Activated CD4-positive, alpha-beta memory T cell treated with anti-CD3 and anti-CD28 coated beads for 36 hours (primary cell): ENCODE measurements around the gene GLP2R. TPM values are rescaled to one million over a fixed set of nuclear protein-coding genes. Genes with fewer than 3 reads are reported as not detected.

ENCODE experiments used
- CTCF ChIA-PET: fragments of 350-600 bp; sonication (Branson Sonifier 250); formaldehyde crosslinking; loops from one replicate; lab custom pipeline; 2021; ENCODE audit warnings: antibody characterized with exemption, inconsistent platforms; lab: Charles Lee
- POLR2A ChIA-PET: fragments of 350-600 bp; sonication (Branson Sonifier 250); formaldehyde crosslinking; loops from one replicate; lab custom pipeline; 2021; ENCODE audit warnings: antibody characterized with exemption; lab: Charles Lee
- DNase-seq: peaks from one replicate; pipeline ENCODE4 v3.0.0-alpha.2; 2020
- H3K27ac Mint-ChIP-seq: one replicate; pipeline ENCODE4 v1.8.0; 2021; ENCODE audit warnings: mixed read lengths
- H3K27me3 Mint-ChIP-seq: one replicate; pipeline ENCODE4 v1.8.0; 2021; ENCODE audit warnings: mixed read lengths
- H3K36me3 Mint-ChIP-seq: one replicate; pipeline ENCODE4 v1.8.0; 2021; ENCODE audit warnings: mixed read lengths
- H3K4me1 Mint-ChIP-seq: one replicate; pipeline ENCODE4 v1.8.0; 2021; ENCODE audit warnings: low read depth, mixed read lengths
- H3K4me3 Mint-ChIP-seq: one replicate; pipeline ENCODE4 v1.8.0; 2021; ENCODE audit warnings: mild to moderate bottlenecking, mixed read lengths
- H3K9me3 Mint-ChIP-seq: one replicate; pipeline ENCODE4 v1.8.0; 2021; ENCODE audit warnings: mixed read lengths
- intact Hi-C: fragments of 100-400 bp; cut with micrococcal nuclease; formaldehyde crosslinking; loops from one replicate; pipeline ENCODE4 v1.15.1; 2023
- total RNA-seq, 2 experiments: library from RNA; stranded (reverse); gene quantifications; one replicate each; pipeline ENCODE4 v1.2.3, GENCODE V29; 2021

Gene GLP2R
- total RNA-seq, 2 experiments from 2014 or later: not detected

DNA sequence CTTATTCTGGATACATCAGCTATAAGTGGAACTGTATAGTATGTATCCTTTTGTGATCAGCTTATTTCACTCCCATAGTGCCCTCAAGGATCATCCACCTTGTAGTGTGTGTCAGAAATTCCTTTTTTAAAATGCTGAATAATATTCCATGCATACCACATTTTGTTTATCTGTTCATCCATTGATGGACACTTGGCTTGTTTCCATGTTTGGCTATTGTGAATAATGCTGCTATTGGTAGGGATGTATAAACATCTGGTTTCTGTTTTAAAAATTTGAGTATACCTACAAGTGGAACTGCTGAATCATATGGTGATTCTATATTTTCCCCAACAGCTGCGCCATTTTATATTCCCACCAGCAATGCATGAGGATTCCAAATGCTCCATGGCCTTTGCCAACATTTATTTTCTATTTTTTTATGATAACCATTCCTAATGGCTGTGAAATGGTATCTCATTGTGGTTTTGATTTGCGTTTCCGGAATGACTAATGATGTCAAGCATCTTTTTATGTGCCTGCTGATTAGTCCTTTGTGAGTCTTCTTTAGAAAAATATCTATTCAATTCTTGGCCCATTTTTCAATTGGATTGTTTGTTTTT lies 67.8 kb downstream of the GLP2R start:
- peaks cover 10% of the 10 kb centered on the region for H3K27me3 Mint-ChIP-seq

GRCh38 chr17:9894231-9894630 lies 68.5 kb downstream of the GLP2R start:
- intact Hi-C loops: no loop called here
- Mint-ChIP-seq H3K36me3 (no peaks in the 10 kb centered on the region), H3K9me3 (no peaks in the 10 kb centered on the region), H3K4me1 (no peaks in the 10 kb centered on the region), H3K27ac (no peak overlapping the region), H3K27me3 (peaks cover 10% of the 10 kb centered on the region), H3K4me3 (no peak overlapping the region)
- CTCF ChIA-PET: no interaction called here
- DNase-seq: no peak
- POLR2A ChIA-PET: no interaction called here

More for the DNA sequence above, 67.8 kb downstream of the GLP2R start:
- DNase-seq: no peak
- no peaks in the 10 kb centered on the region for H3K4me1 Mint-ChIP-seq
- intact Hi-C loops: no loop called here
- H3K36me3 Mint-ChIP-seq: no peaks in the 10 kb centered on the region
- H3K4me3 Mint-ChIP-seq: no peak overlapping the region
- CTCF ChIA-PET: no interaction called here
- POLR2A ChIA-PET: no interaction called here
- H3K9me3 Mint-ChIP-seq: no peaks in the 10 kb centered on the region
- no peak overlapping the region for H3K27ac Mint-ChIP-seq

DNA sequence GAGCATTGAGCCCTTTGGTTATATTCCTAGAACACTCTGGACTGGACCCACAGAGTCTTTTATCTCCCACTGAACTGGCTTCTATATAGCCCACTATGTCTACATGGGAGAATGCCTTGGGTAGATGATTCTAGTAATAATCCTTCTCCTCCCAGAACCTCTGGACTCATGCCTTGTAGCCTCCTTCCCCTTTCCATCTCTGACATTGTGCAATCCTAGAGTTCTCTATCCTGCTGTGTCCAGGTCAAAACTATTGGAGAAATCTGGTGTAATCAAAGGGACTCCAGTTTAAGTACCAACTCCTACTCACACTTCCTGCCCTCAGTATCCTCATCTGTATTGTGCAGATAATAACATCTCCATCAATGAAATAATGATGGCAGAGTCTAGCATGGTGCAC lies 70.2 kb downstream of the GLP2R start:
- POLR2A ChIA-PET: no interaction called here
- Mint-ChIP-seq H3K9me3 (no peaks in the 10 kb centered on the region), H3K4me3 (no peak overlapping the region), H3K36me3 (no peaks in the 10 kb centered on the region), H3K4me1 (no peaks in the 10 kb centered on the region), H3K27me3 (peaks cover 9% of the 10 kb centered on the region), H3K27ac (no peak overlapping the region)
- CTCF ChIA-PET: interaction anchor here (0.5 kb wide), 1 partner anchor 151 kb away, joined by 3 read pairs; no protein-coding TSS in a partner anchor
- no peak for DNase-seq
- intact Hi-C loops: no loop called here

GRCh38 chr17:9897372-9897968 lies 71.7 kb downstream of the GLP2R start:
- POLR2A ChIA-PET: no interaction called here
- intact Hi-C loops: no loop called here
- Mint-ChIP-seq H3K27ac (no peak overlapping the region), H3K27me3 (peaks cover 13% of the 10 kb centered on the region), H3K4me3 (no peak overlapping the region), H3K4me1 (no peaks in the 10 kb centered on the region), H3K9me3 (no peaks in the 10 kb centered on the region), H3K36me3 (no peaks in the 10 kb centered on the region)
- CTCF ChIA-PET: no interaction called here
- no peak for DNase-seq

GRCh38 chr17:9898812-9899211 lies 73.1 kb downstream of the GLP2R start:
- Mint-ChIP-seq H3K27me3 (peaks cover 8% of the 10 kb centered on the region), H3K4me1 (no peaks in the 10 kb centered on the region), H3K36me3 (no peaks in the 10 kb centered on the region), H3K4me3 (no peak overlapping the region), H3K27ac (no peak overlapping the region), H3K9me3 (no peaks in the 10 kb centered on the region)
- ChIA-PET POLR2A (no interaction called here), CTCF (no interaction called here)
- intact Hi-C loops: no loop called here
- no peak for DNase-seq

- Mint-ChIP-seq H3K9me3 (no peaks in the 10 kb centered on the region), H3K4me1 (no peaks in the 10 kb centered on the region), H3K27me3 (peaks cover 5% of the 10 kb centered on the region), H3K27ac (no peak overlapping the region), H3K36me3 (no peaks in the 10 kb centered on the region), H3K4me3 (no peak overlapping the region)
- intact Hi-C loops: no loop called here
- POLR2A ChIA-PET: no interaction called here
- CTCF ChIA-PET: no interaction called here
- no peak for DNase-seq
Observed at GRCh38 chr17:9899280-9900043, 73.7 kb downstream of the GLP2R start.

GRCh38 chr17:9900044-9900594 lies 74.4 kb downstream of the GLP2R start:
- no peaks in the 10 kb centered on the region for H3K9me3 Mint-ChIP-seq
- peaks cover 5% of the 10 kb centered on the region for H3K27me3 Mint-ChIP-seq
- ChIA-PET POLR2A (no interaction called here), CTCF (no interaction called here)
- intact Hi-C loops: no loop called here
- H3K4me3 Mint-ChIP-seq: no peak overlapping the region
- H3K27ac Mint-ChIP-seq: no peak overlapping the region
- H3K4me1 Mint-ChIP-seq: no peaks in the 10 kb centered on the region
- H3K36me3 Mint-ChIP-seq: no peaks in the 10 kb centered on the region
- DNase-seq: no peak

GRCh38 chr17:9900784-9901183 lies 75.1 kb downstream of the GLP2R start:
- H3K9me3 Mint-ChIP-seq: no peaks in the 10 kb centered on the region
- H3K4me3 Mint-ChIP-seq: no peak overlapping the region
- H3K27ac Mint-ChIP-seq: no peak overlapping the region
- no peaks in the 10 kb centered on the region for H3K36me3 Mint-ChIP-seq
- no peaks in the 10 kb centered on the region for H3K4me1 Mint-ChIP-seq
- intact Hi-C loops: no loop called here
- ChIA-PET CTCF (no interaction called here), POLR2A (no interaction called here)
- DNase-seq: no peak
- peaks cover 5% of the 10 kb centered on the region for H3K27me3 Mint-ChIP-seq

GRCh38 chr17:9902120-9902519 lies 76.4 kb downstream of the GLP2R start:
- intact Hi-C loops: no loop called here
- ChIA-PET POLR2A (no interaction called here), CTCF (interaction anchor here (0.6 kb wide), 1 partner anchor 134 kb away, joined by 3 read pairs; no protein-coding TSS in a partner anchor)
- peaks cover 5% of the 10 kb centered on the region for H3K27me3 Mint-ChIP-seq
- no peak for DNase-seq
- H3K4me1 Mint-ChIP-seq: no peaks in the 10 kb centered on the region
- no peaks in the 10 kb centered on the region for H3K9me3 Mint-ChIP-seq
- no peak overlapping the region for H3K4me3 Mint-ChIP-seq
- H3K36me3 Mint-ChIP-seq: no peaks in the 10 kb centered on the region
- H3K27ac Mint-ChIP-seq: no peak overlapping the region

- Mint-ChIP-seq H3K9me3 (no peaks in the 10 kb centered on the region), H3K4me3 (no peak overlapping the region), H3K36me3 (no peaks in the 10 kb centered on the region), H3K27ac (no peak overlapping the region), H3K27me3 (peaks cover 5% of the 10 kb centered on the region), H3K4me1 (no peaks in the 10 kb centered on the region)
- no peak for DNase-seq
- POLR2A ChIA-PET: no interaction called here
- CTCF ChIA-PET: interaction anchor here (1.2 kb wide), 1 partner anchor 21 kb away, joined by 7 read pairs; no protein-coding TSS in a partner anchor
- intact Hi-C loops: no loop called here
Observed at GRCh38 chr17:9904277-9905077, 78.8 kb downstream of the GLP2R start.

DNA sequence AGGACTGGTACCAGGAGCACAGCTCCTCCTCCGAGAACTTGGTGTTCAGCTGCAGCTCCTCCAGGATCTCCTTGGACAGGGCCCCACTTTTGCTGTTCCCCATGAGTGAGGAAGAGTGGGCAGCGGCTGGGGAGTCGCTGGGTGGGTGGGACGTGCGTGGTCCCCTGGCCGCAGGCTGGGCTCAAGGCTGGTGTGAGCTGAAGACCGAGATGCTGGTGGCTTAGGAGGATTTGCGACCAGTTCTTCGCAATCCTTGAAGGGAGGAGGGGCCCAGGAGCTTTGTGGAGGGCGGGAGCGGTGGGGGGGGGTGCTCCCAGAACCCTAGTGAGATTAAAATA lies 79.3 kb downstream of the GLP2R start, which contains the start of gene RCVRN:
Gene RCVRN, minus strand, starts transcription at position 194 of the 338 bp plus-strand sequence. Its CDS starts 91 bp downstream, at position 103.
- Mint-ChIP-seq H3K4me1 (no peaks in the 10 kb centered on the region), H3K27me3 (peaks cover 5% of the 10 kb centered on the region), H3K9me3 (no peaks in the 10 kb centered on the region), H3K4me3 (no peak within 1 kb of the TSS), H3K27ac (no peak within 1 kb of the TSS), H3K36me3 (no peaks in the 10 kb centered on the region)
- POLR2A ChIA-PET: no interaction called here
- CTCF ChIA-PET: interaction anchor here (1.2 kb wide), 1 partner anchor 20 kb away, joined by 7 read pairs; no protein-coding TSS in a partner anchor
- DNase-seq: no peak
- intact Hi-C loops: no loop called here
